Testis (tissue), 3 donors: ENCODE measurements around the gene RHOH. TPM values are rescaled to one million over a fixed set of nuclear protein-coding genes. Genes with fewer than 3 reads are reported as not detected.

Experiments
- DNase-seq: peaks from one replicate; pipeline ENCODE4 v3.0.0-alpha.2; 2019
- H3K27ac ChIP-seq, 2 donors: fragments of 200-600 bp; sonication (generic); one replicate each; pipeline ENCODE4 v1.5.1; 2019
- H3K27me3 ChIP-seq: fragments of 200-600 bp; sonication (generic); one replicate; pipeline ENCODE4 v1.5.1; 2019
- H3K36me3 ChIP-seq: fragments of 200-600 bp; sonication (generic); one replicate; pipeline ENCODE4 v1.5.1; 2017; ENCODE audit warnings: low read depth; ENCODE audit errors: missing control alignments
- H3K4me1 ChIP-seq: fragments of 200-600 bp; sonication (generic); one replicate; pipeline ENCODE4 v1.5.1; 2019
- H3K4me3 ChIP-seq, 2 donors: fragments of 200-600 bp; sonication (generic); one replicate each; pipeline ENCODE4 v1.5.1; 2017 to 2019
- H3K9me3 ChIP-seq: fragments of 200-600 bp; sonication (generic); one replicate; pipeline ENCODE4 v1.5.1; 2017
- CTCF ChIP-seq, 3 experiments: fragments of 450-650 bp in 2 of 3; fragments of 200-600 bp in 1 of 3; sonication (generic) in 1 of 3; IDR thresholded peaks; one replicate each; pipeline ENCODE4 v1.5.1; 2016 to 2019; ENCODE audit warnings: antibody characterized with exemption in 3 of 3, mild to moderate bottlenecking in 2 of 3, moderate library complexity in 1 of 3
- POLR2A ChIP-seq: fragments of 450-650 bp; IDR thresholded peaks from one replicate; pipeline ENCODE4 v1.6.1; 2017; ENCODE audit warnings: antibody characterized with exemption, mild to moderate bottlenecking, moderate library complexity
- WGBS, 2 donors: methylation state at CpG; one replicate each; pipeline ENCODE4 v1.1.5; 2018; 5-methylcytosine and 5-hydroxymethylcytosine counted together
- intact Hi-C: fragments of 100-400 bp; cut with DNase I; formaldehyde crosslinking; loops from one replicate; pipeline ENCODE4 v1.15.1; 2023; ENCODE audit warnings: low total_unique reads
- polyA plus RNA-seq: library from polyadenylated mRNA; stranded (reverse); fragments of 350-450 nt; fragmentation: Illumina TruSeq; extraction: RNeasy Lipid Tissue Mini Kit (QIAGEN cat#74804); gene quantifications from one replicate; pipeline ENCODE4 v1.2.3, GENCODE V29; 2014; ENCODE audit warnings: low read depth, low replicate concordance; ENCODE audit not compliant: insufficient read depth
- total RNA-seq, 2 donors: library from RNA; depleted of rRNA; stranded (reverse); fragments of >200 nt; gene quantifications; one replicate each; pipeline ENCODE4 v1.2.3, GENCODE V29; 2016

The RHOH gene
- total and polyA plus RNA-seq, 3 donors from 2014 or later: 0.39 to 2.5 (median 1.2) TPM

- DNase-seq: no peak
- Histone ChIP-seq H3K27me3 (no peaks in the 10 kb centered on the region), H3K4me1 (no peaks in the 10 kb centered on the region), H3K36me3 (no peaks in the 10 kb centered on the region), H3K4me3 (no peak overlapping the region), H3K9me3 (no peaks in the 10 kb centered on the region), H3K27ac (no peak overlapping the region)
- intact Hi-C loops: no loop called here
- TF ChIP-seq POLR2A (no peak), CTCF (IDR thresholded peaks at IDR 0.05) (no peak)
- WGBS, 2 donors: 58 to 73% methylated on average over 12 of the region's 12 CpGs
These were observed 13.0 kb upstream of the RHOH start for GRCh38 chr4:40183615-40184411.

- H3K36me3 ChIP-seq: no peaks in the 10 kb centered on the region
- H3K9me3 ChIP-seq: no peaks in the 10 kb centered on the region
- 86 to 89% methylated on average over 5 of the region's 5 CpGs for WGBS, 2 donors
- intact Hi-C loops: no loop called here
- no peak overlapping the region for H3K27ac ChIP-seq
- DNase-seq: no peak
- H3K27me3 ChIP-seq: no peaks in the 10 kb centered on the region
- H3K4me3 ChIP-seq: no peak overlapping the region
- no peak for TF ChIP-seq CTCF (IDR thresholded peaks at IDR 0.05)
- TF ChIP-seq POLR2A: no peak
- no peaks in the 10 kb centered on the region for H3K4me1 ChIP-seq
These were observed 10.8 kb upstream of the RHOH start for GRCh38 chr4:40185830-40186664.

- H3K4me3 ChIP-seq: no peak overlapping the region
- intact Hi-C loops: no loop called here
- 90 to 94% methylated on average over 1 of the region's 1 CpG for WGBS, 2 donors
- no peaks in the 10 kb centered on the region for H3K9me3 ChIP-seq
- no peak for DNase-seq
- TF ChIP-seq POLR2A (no peak), CTCF (IDR thresholded peaks at IDR 0.05) (no peak)
- no peak overlapping the region for H3K27ac ChIP-seq
- H3K36me3 ChIP-seq: no peaks in the 10 kb centered on the region
- H3K27me3 ChIP-seq: no peaks in the 10 kb centered on the region
- no peaks in the 10 kb centered on the region for H3K4me1 ChIP-seq
These were observed 10.2 kb upstream of the RHOH start for GRCh38 chr4:40186665-40187014.

- Histone ChIP-seq H3K4me3 (no peak overlapping the region), H3K27me3 (no peaks in the 10 kb centered on the region), H3K4me1 (no peaks in the 10 kb centered on the region), H3K9me3 (no peaks in the 10 kb centered on the region), H3K36me3 (no peaks in the 10 kb centered on the region), H3K27ac (no peak overlapping the region)
- TF ChIP-seq CTCF (IDR thresholded peaks at IDR 0.05) (no peak), POLR2A (no peak)
- DNase-seq: no peak
- intact Hi-C loops: no loop called here
- 91 to 93% methylated on average over 4 of the region's 4 CpGs for WGBS, 2 donors
These were observed 9.4 kb upstream of the RHOH start for GRCh38 chr4:40187386-40187906.
